IMR-90 (cell line): ENCODE data around the gene PEF1. TPM values are rescaled to one million over a fixed set of nuclear protein-coding genes. Genes with fewer than 3 reads are reported as not detected.

Source experiments
- ATAC-seq: fragments of 200-7000 bp; cut with Tn5 transposase; 2 replicates; pipeline ENCODE4 v1.9.1; 2020; ENCODE audit warnings: low read depth, mild to moderate bottlenecking, moderate library complexity
- BruUV-seq: library from RNA; stranded (reverse); fragments of 400-500 nt; replicated peaks from 2 replicates; lab custom pipeline; 2021; lab: Mats Ljungman, UMichigan
- CTCF ChIA-PET: fragments of 300-600 bp; formaldehyde crosslinking; extraction: SDS; loops from one replicate; lab custom pipeline; 2021; ENCODE audit warnings: antibody characterized with exemption; lab: Yijun Ruan, JAX
- POLR2A ChIA-PET: fragments of 300-600 bp; sonication (Branson Sonifier 250); formaldehyde crosslinking; loops from one replicate; lab custom pipeline; 2022; ENCODE audit warnings: antibody characterized with exemption; ENCODE audit not compliant: unreplicated experiment; lab: Charles Lee
- DNase-seq: peaks from one replicate; pipeline ENCODE4 v3.0.0; 2013
- H2AFZ ChIP-seq: replicated peaks from 2 replicates; pipeline ENCODE3; 2013; ENCODE audit warnings: low read length, mild to moderate bottlenecking; ENCODE audit not compliant: poor library complexity
- H2AK5ac ChIP-seq: 2 replicates; pipeline ENCODE4 v1.6.1; 2013; ENCODE audit warnings: low read depth, low read length, inconsistent platforms
- H2AK9ac ChIP-seq: replicated peaks from 2 replicates; pipeline ENCODE3; 2013; ENCODE audit warnings: mild to moderate bottlenecking, low read depth, low read length, moderate library complexity; ENCODE audit not compliant: poor library complexity
- H2BK120ac ChIP-seq: 2 replicates; pipeline ENCODE4 v1.6.1; 2013; ENCODE audit warnings: low read depth, low read length, inconsistent platforms
- H2BK15ac ChIP-seq: 3 replicates; pipeline ENCODE4 v1.6.1; 2013; ENCODE audit warnings: low read depth, low read length, inconsistent platforms
- H2BK20ac ChIP-seq: 2 replicates; pipeline ENCODE4 v1.6.1; 2013; ENCODE audit warnings: low read depth, mild to moderate bottlenecking, inconsistent platforms, low read length, moderate library complexity
- H2BK5ac ChIP-seq: 2 replicates; pipeline ENCODE4 v1.6.1; 2013; ENCODE audit warnings: mild to moderate bottlenecking, low read depth, low read length, inconsistent platforms; ENCODE audit not compliant: poor library complexity, severe bottlenecking
- H3K14ac ChIP-seq: replicated peaks from 2 replicates; pipeline ENCODE4 v1.6.1; 2013; ENCODE audit warnings: low read depth, low read length, inconsistent platforms
- H3K18ac ChIP-seq: 2 replicates; pipeline ENCODE4 v1.6.1; 2013; ENCODE audit warnings: low read depth, low read length, control low read depth
- H3K23ac ChIP-seq: 2 replicates; pipeline ENCODE4 v1.6.1; 2013; ENCODE audit warnings: low read depth, low read length, inconsistent platforms
- H3K27ac ChIP-seq: 2 replicates; pipeline ENCODE4 v1.5.1; 2013; ENCODE audit warnings: mild to moderate bottlenecking, control low read depth, low read length; ENCODE audit not compliant: insufficient read depth
- H3K27me3 ChIP-seq: 2 replicates; pipeline ENCODE4 v1.6.1; 2013; ENCODE audit warnings: low read length; ENCODE audit not compliant: control insufficient read depth, insufficient read depth
- H3K36me3 ChIP-seq: 2 replicates; pipeline ENCODE4 v1.6.1; 2013; ENCODE audit warnings: low read length, mixed read lengths; ENCODE audit not compliant: control insufficient read depth, insufficient read depth
- H3K4ac ChIP-seq: 2 replicates; pipeline ENCODE4 v1.6.1; 2013; ENCODE audit warnings: low read depth, low read length, inconsistent platforms
- H3K4me1 ChIP-seq: 2 replicates; pipeline ENCODE4 v1.6.1; 2013; ENCODE audit warnings: low read length, mixed read lengths; ENCODE audit not compliant: control insufficient read depth, insufficient read depth
- H3K4me2 ChIP-seq: 2 replicates; pipeline ENCODE4 v1.6.1; 2013; ENCODE audit warnings: low read depth, mild to moderate bottlenecking, control low read depth, low read length, moderate library complexity
- H3K4me3 ChIP-seq: 2 replicates; pipeline ENCODE4 v1.5.1; 2013; ENCODE audit warnings: low read depth, mild to moderate bottlenecking, control low read depth, low read length, moderate library complexity; ENCODE audit not compliant: insufficient read depth
- H3K56ac ChIP-seq: 2 replicates; pipeline ENCODE4 v1.6.1; 2013; ENCODE audit warnings: low read length, inconsistent platforms; ENCODE audit not compliant: insufficient read depth; ENCODE audit errors: extremely low read depth
- H3K79me1 ChIP-seq, 2 experiments: 2 replicates each; pipeline ENCODE4 v1.6.1; 2013; ENCODE audit warnings: low read length in 2 of 2, inconsistent platforms in 1 of 2, low read depth in 1 of 2
- H3K9ac ChIP-seq: 2 replicates; pipeline ENCODE4 v1.6.1; 2013; ENCODE audit warnings: low read depth, low read length, control low read depth
- H3K9me1 ChIP-seq: 2 replicates; pipeline ENCODE4 v1.6.1; 2013; ENCODE audit warnings: low read length, inconsistent platforms; ENCODE audit not compliant: insufficient read depth
- H3K9me3 ChIP-seq: 2 replicates; pipeline ENCODE4 v1.6.1; 2013; ENCODE audit warnings: low read length; ENCODE audit not compliant: control insufficient read depth, insufficient read depth
- H4K20me1 ChIP-seq: 2 replicates; pipeline ENCODE4 v1.6.1; 2013; ENCODE audit warnings: low read length, inconsistent platforms; ENCODE audit not compliant: insufficient read depth
- H4K5ac ChIP-seq: 2 replicates; pipeline ENCODE4 v1.6.1; 2013; ENCODE audit warnings: mild to moderate bottlenecking, low read depth, low read length, control low read depth
- H4K8ac ChIP-seq, 2 experiments: 2 replicates each; pipeline ENCODE4 v1.6.1; 2013; ENCODE audit warnings: low read depth in 2 of 2, low read length in 2 of 2, control low read depth in 1 of 2, inconsistent platforms in 1 of 2
- H4K91ac ChIP-seq: 2 replicates; pipeline ENCODE4 v1.6.1; 2013; ENCODE audit warnings: low read depth, low read length, inconsistent platforms; ENCODE audit not compliant: insufficient read depth
- BHLHE40 ChIP-seq: fragments of 150-350 bp; IDR thresholded peaks from 2 replicates; pipeline ENCODE4 v1.6.1; 2016; ENCODE audit warnings: mild to moderate bottlenecking, low read depth, low read length
- CEBPB ChIP-seq: IDR thresholded peaks from 2 replicates; pipeline ENCODE4 v1.6.1; 2012; ENCODE audit warnings: low read depth, low read length, improper control_type of control experiment
- CHD1 ChIP-seq: IDR thresholded peaks from 2 replicates; pipeline ENCODE4 v1.6.1; 2012; ENCODE audit warnings: low read depth, low read length, improper control_type of control experiment
- FOS ChIP-seq: fragments of 150-350 bp; IDR thresholded peaks from 2 replicates; pipeline ENCODE4 v1.6.1; 2016; ENCODE audit warnings: low read depth, low read length
- MAZ ChIP-seq: IDR thresholded peaks from 2 replicates; pipeline ENCODE4 v1.6.1; 2012; ENCODE audit warnings: low read depth, mild to moderate bottlenecking, low read length, improper control_type of control experiment, moderate library complexity, borderline replicate concordance
- MXI1 ChIP-seq: IDR thresholded peaks from 2 replicates; pipeline ENCODE4 v1.6.1; 2012; ENCODE audit warnings: low read depth, mild to moderate bottlenecking, low read length, moderate library complexity, borderline replicate concordance
- RCOR1 ChIP-seq: IDR thresholded peaks from 2 replicates; pipeline ENCODE4 v1.6.1; 2012; ENCODE audit warnings: mild to moderate bottlenecking, low read length, improper control_type of control experiment; ENCODE audit not compliant: insufficient replicate concordance
- RFX5 ChIP-seq: IDR thresholded peaks from 2 replicates; pipeline ENCODE4 v1.8.0; 2012; ENCODE audit warnings: low read depth, mild to moderate bottlenecking, low read length, moderate library complexity
- SMC3 ChIP-seq: fragments of 150-350 bp; IDR thresholded peaks from 2 replicates; pipeline ENCODE4 v1.6.1; 2016; ENCODE audit warnings: low read depth, mild to moderate bottlenecking, antibody characterized with exemption, low read length, moderate library complexity
- WGBS, 2 experiments: methylation state at CpG; one replicate each; pipeline versions ENCODE4 v1.1.5 to v1.1.7; 2013; ENCODE audit warnings: missing lambda C conversion rate in 2 of 2; ENCODE audit not compliant: insufficient read length in 1 of 2; ENCODE audit errors: extremely low coverage in 2 of 2; 5-methylcytosine and 5-hydroxymethylcytosine counted together
- dilution Hi-C: fragments of 300-500 bp; cut with HindIII; formaldehyde crosslinking; loops from one replicate; pipeline ENCODE4 v1.14.3; 2018; ENCODE audit warnings: low sequenced_read_pairs; ENCODE audit not compliant: unreplicated experiment
- in situ Hi-C: fragments of 300-500 bp; cut with MboI; formaldehyde crosslinking; loops from 3 replicates; pipeline ENCODE4 v1.14.3; 2019; ENCODE audit warnings: low sequenced_read_pairs, inconsistent platforms, mixed read lengths
- intact Hi-C: fragments of 100-400 bp; cut with micrococcal nuclease; formaldehyde crosslinking; loops from 2 replicates; pipeline ENCODE4 v1.10.0; 2022
- polyA plus RNA-seq, 3 experiments: library from polyadenylated mRNA; depleted of rRNA; stranded (reverse); fragments of >200 nt; gene quantifications; 2 replicates each; pipeline ENCODE4 v1.2.3, GENCODE V29; 2012; ENCODE audit warnings: low replicate concordance in 1 of 3
- total RNA-seq: library from RNA; depleted of rRNA; stranded (reverse); fragments of >200 nt; gene quantifications from 2 replicates; pipeline ENCODE4 v1.2.3, GENCODE V29; 2012

The PEF1 gene
- total and polyA plus RNA-seq, 2 of the 4 experiments (the other 2 are of a cell fraction) = 84.2 to 104 TPM

GRCh38 chr1:31609514-31610118 lies 35.1 kb downstream of the PEF1 start:
- Histone ChIP-seq H3K23ac (no peak overlapping the region), H3K9me1 (0 out of 2 replicates have a peak, but pooled peaks cover 4% of the 10 kb centered on the region), H2BK5ac (no peak overlapping the region), H3K18ac (no peak overlapping the region), H3K56ac (no peak overlapping the region), H4K5ac (no peak overlapping the region), H2AFZ (no peak overlapping the region), H3K4me1 (no peaks in the 10 kb centered on the region), H3K4me2 (no peak overlapping the region), H3K14ac (no peak overlapping the region), H3K9me3 (no peaks in the 10 kb centered on the region), H2AK5ac (no peak overlapping the region), H4K91ac (no peak overlapping the region), H3K4ac (no peak overlapping the region), H3K27me3 (peaks cover 6% of the 10 kb centered on the region; the same call in 1 of the 2 replicates), H3K9ac (no peak overlapping the region), H4K20me1 (no peaks in the 10 kb centered on the region), H2BK15ac (no peak overlapping the region), H3K4me3 (no peak overlapping the region), H4K8ac (no peak overlapping the region), H2BK120ac (no peak overlapping the region), H2AK9ac (no peak overlapping the region), H3K27ac (no peak overlapping the region), H3K36me3 (no peaks in the 10 kb centered on the region), H3K79me1 (no peaks in the 10 kb centered on the region), H2BK20ac (no peak overlapping the region)
- ATAC-seq = no peak
- no peak for TF ChIP-seq RCOR1
- TF ChIP-seq CHD1 = no peak
- TF ChIP-seq FOS = no peak
- no peak for TF ChIP-seq MAZ
- no peak for TF ChIP-seq CEBPB
- TF ChIP-seq RFX5 = no peak
- TF ChIP-seq SMC3 = no peak
- TF ChIP-seq BHLHE40 = no peak
- no peak for TF ChIP-seq MXI1
- no TSS peak for BruUV-seq
- intact Hi-C loops (no loop called here), dilution Hi-C loops (no loop called here), in situ Hi-C loops (loop anchor here (10.0 kb wide), 1 partner anchor 45 kb away; no protein-coding TSS in a partner anchor)
- no CpG with 5 or more reads among the region's 1 CpG for WGBS, 2 experiments
- no peak for DNase-seq
- ChIA-PET POLR2A (no interaction called here), CTCF (interaction anchor here (0.6 kb wide), 1 partner anchor 31 kb away, joined by 4 read pairs; no protein-coding TSS in a partner anchor)
